Gastroesophageal sphincter (tissue), 3 donors: ENCODE results near the gene GTF2I.

Experiments
- POLR2A ChIP-seq, 2 donors: fragments of 450-650 bp; IDR thresholded peaks; one replicate each; pipeline ENCODE4 v1.6.1; 2017; ENCODE audit warnings: antibody characterized with exemption in 2 of 2, mild to moderate bottlenecking in 2 of 2, moderate library complexity in 1 of 2
- POLR2AphosphoS5 ChIP-seq: sonication (generic); formaldehyde crosslinking; IDR thresholded peaks from one replicate; pipeline ENCODE4 v1.6.1; 2017; ENCODE audit warnings: antibody characterized with exemption
- TF ChIP-seq, protein P1 (sequence below), 4 experiments: fragments of 200-600 bp in 2 of 4; fragments of 450-650 bp in 2 of 4; sonication (generic) in 1 of 4; IDR thresholded peaks; one replicate each; pipeline ENCODE4 v1.5.1; 2017 to 2019; ENCODE audit warnings: antibody characterized with exemption in 4 of 4, mild to moderate bottlenecking in 2 of 4, moderate library complexity in 2 of 4

- TF ChIP-seq, protein P1, sequence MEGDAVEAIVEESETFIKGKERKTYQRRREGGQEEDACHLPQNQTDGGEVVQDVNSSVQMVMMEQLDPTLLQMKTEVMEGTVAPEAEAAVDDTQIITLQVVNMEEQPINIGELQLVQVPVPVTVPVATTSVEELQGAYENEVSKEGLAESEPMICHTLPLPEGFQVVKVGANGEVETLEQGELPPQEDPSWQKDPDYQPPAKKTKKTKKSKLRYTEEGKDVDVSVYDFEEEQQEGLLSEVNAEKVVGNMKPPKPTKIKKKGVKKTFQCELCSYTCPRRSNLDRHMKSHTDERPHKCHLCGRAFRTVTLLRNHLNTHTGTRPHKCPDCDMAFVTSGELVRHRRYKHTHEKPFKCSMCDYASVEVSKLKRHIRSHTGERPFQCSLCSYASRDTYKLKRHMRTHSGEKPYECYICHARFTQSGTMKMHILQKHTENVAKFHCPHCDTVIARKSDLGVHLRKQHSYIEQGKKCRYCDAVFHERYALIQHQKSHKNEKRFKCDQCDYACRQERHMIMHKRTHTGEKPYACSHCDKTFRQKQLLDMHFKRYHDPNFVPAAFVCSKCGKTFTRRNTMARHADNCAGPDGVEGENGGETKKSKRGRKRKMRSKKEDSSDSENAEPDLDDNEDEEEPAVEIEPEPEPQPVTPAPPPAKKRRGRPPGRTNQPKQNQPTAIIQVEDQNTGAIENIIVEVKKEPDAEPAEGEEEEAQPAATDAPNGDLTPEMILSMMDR (IDR thresholded peaks at IDR 0.05): peak in 1 of 4 experiments; percentile 43
- TF ChIP-seq POLR2AphosphoS5: no peak
- TF ChIP-seq POLR2A (IDR thresholded peaks at IDR 0.05): no peak
Measured at GRCh38 chr7:74656441-74656836, 1.1 kb upstream of the GTF2I start.
